Prostate gland (tissue), 2 donors: Measurements from ENCODE around the gene HCFC1R1.

ENCODE experiments used
- CTCF ChIP-seq, 4 experiments: fragments of 200-600 bp in 2 of 4; fragments of 450-650 bp in 2 of 4; sonication (generic) in 2 of 4; IDR thresholded peaks; 1 replicate in 3 of 4; 2 replicates in 1 of 4; pipeline ENCODE4 v1.5.1; 2016 to 2019; ENCODE audit warnings: antibody characterized with exemption in 4 of 4, mild to moderate bottlenecking in 2 of 4, moderate library complexity in 2 of 4
- POLR2A ChIP-seq: fragments of 450-650 bp; IDR thresholded peaks from one replicate; pipeline ENCODE4 v1.6.1; 2016; ENCODE audit warnings: antibody characterized with exemption, mild to moderate bottlenecking
- POLR2AphosphoS5 ChIP-seq: sonication (generic); formaldehyde crosslinking; IDR thresholded peaks from one replicate; pipeline ENCODE4 v1.6.1; 2017; ENCODE audit warnings: antibody characterized with exemption

GRCh38 chr16:3007957-3008689 lies 15.6 kb downstream of the HCFC1R1 start:
- TF ChIP-seq CTCF (IDR thresholded peaks at IDR 0.05) (no peak), POLR2A (no peak), POLR2AphosphoS5 (no peak)
